ENCODE results near the gene DDAH1.
"Not testable (repeated sequence)": the region's sequence is repeated elsewhere in the genome, so short reads cannot be mapped to it uniquely, and the experiment has no call there.

Gene DDAH1

GRCh38 chr1:85479491-85479890, 14.5 kb upstream of the DDAH1 start:
- Histone ChIP-seq H3K27me3 (no peaks in the 10 kb centered on the region), H3K9me3 (no peaks in the 10 kb centered on the region), H3K36me3 (no peaks in the 10 kb centered on the region), H3K4me1 (no peaks in the 10 kb centered on the region), H3K27ac (no peak overlapping the region), H3K4me3 (no peak overlapping the region)
- no peak for TF ChIP-seq CTCF (IDR thresholded peaks at IDR 0.05)
- intact Hi-C loops (cut with DNase I; ENCODE audit: low total_unique reads): no loop called here
- no peak for DNase-seq

DNA sequence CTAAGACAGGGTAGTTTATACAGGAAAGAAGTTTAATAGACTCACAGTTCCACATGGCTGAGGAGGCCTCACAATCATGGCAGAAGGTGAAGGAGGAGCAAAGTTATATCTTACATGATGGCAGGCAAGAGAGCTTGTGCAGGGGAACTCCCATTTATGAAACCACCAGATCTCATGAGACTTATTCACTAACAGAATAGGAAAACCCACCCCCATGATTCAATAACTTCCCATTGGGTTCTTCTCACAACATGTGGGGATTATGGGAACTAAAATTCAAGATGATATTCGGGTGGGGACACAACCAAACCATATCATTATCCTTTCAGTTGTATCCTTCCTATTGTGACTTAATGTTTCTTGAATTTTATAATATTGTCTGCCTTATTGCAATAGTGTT, 13.4 kb upstream of the DDAH1 start:
- DNase-seq: no peak
- H3K4me3 ChIP-seq: no peak overlapping the region
- H3K4me1 ChIP-seq: no peaks in the 10 kb centered on the region
- H3K27ac ChIP-seq: no peak overlapping the region
- intact Hi-C loops (cut with DNase I; ENCODE audit: low total_unique reads): no loop called here
- no peak for TF ChIP-seq CTCF (IDR thresholded peaks at IDR 0.05)
- no peaks in the 10 kb centered on the region for H3K36me3 ChIP-seq
- no peaks in the 10 kb centered on the region for H3K27me3 ChIP-seq
- no peaks in the 10 kb centered on the region for H3K9me3 ChIP-seq

DNA sequence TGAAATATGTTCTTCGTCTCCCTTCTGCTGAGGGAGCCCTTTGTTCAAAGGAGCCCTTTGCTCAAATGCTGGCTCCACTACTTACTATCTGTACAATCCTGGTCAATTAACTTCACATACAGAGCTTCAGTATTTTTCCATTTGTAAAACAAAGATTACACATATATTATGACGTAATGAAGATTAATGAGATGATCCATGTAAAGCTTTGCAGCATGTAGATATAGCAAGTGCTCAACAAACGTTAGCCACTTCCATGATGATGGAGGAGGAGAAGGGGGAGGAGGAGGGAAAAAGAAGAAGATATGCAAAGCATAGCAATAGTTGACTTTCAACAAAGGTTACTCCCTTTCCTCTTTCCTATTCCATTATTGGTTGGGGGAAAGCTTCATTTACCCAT, 10.1 kb upstream of the DDAH1 start:
- Histone ChIP-seq H3K4me3 (no peak overlapping the region), H3K27ac (no peak overlapping the region), H3K36me3 (no peaks in the 10 kb centered on the region), H3K4me1 (no peaks in the 10 kb centered on the region), H3K27me3 (no peaks in the 10 kb centered on the region), H3K9me3 (no peaks in the 10 kb centered on the region)
- no peak for TF ChIP-seq CTCF (IDR thresholded peaks at IDR 0.05)
- intact Hi-C loops (cut with DNase I; ENCODE audit: low total_unique reads): no loop called here
- no peak for DNase-seq

DNA sequence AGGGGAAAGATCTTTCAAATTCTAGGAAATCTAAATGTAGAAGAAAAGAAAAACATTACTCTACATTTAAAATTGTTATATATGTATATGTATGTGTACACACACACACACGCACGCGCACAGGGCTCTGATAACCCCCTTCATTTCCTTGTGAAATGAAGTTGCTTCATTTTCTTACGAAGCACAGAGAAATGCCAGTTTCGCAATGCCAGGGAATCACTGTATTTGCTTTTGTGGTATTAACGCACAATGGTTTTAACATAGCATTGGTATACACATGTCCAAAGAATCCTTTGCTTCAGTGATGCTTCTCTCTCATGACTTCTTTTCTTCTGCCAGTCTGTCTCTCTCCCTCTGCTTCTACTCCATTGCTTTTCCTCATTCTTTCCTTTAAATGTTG, 8.4 kb upstream of the DDAH1 start:
- H3K4me3 ChIP-seq: no peak overlapping the region
- no peak overlapping the region for H3K27ac ChIP-seq
- no peaks in the 10 kb centered on the region for H3K9me3 ChIP-seq
- H3K27me3 ChIP-seq: no peaks in the 10 kb centered on the region
- no peaks in the 10 kb centered on the region for H3K4me1 ChIP-seq
- DNase-seq: no peak
- TF ChIP-seq CTCF (IDR thresholded peaks at IDR 0.05): no peak
- no peaks in the 10 kb centered on the region for H3K36me3 ChIP-seq
- intact Hi-C loops (cut with DNase I; ENCODE audit: low total_unique reads): no loop called here

GRCh38 chr1:85471558-85471957, 6.6 kb upstream of the DDAH1 start:
- Histone ChIP-seq H3K36me3 (no peaks in the 10 kb centered on the region), H3K9me3 (no peaks in the 10 kb centered on the region), H3K4me1 (no peaks in the 10 kb centered on the region), H3K27me3 (no peaks in the 10 kb centered on the region), H3K27ac (no peak overlapping the region), H3K4me3 (no peak overlapping the region)
- intact Hi-C loops (cut with DNase I; ENCODE audit: low total_unique reads): no loop called here
- no peak for TF ChIP-seq CTCF (IDR thresholded peaks at IDR 0.05)
- no peak for DNase-seq

GRCh38 chr1:85470130-85470529, 5.2 kb upstream of the DDAH1 start:
- DNase-seq; intact Hi-C loops (cut with DNase I; ENCODE audit: low total_unique reads); H3K27ac ChIP-seq; H3K27me3 ChIP-seq; H3K9me3 ChIP-seq; H3K4me1 ChIP-seq; H3K36me3 ChIP-seq; H3K4me3 ChIP-seq: not testable (repeated sequence)

All from tibial artery (tissue), 4 donors.